ENCODE results near the gene NDST1. TPM values are rescaled to one million over a fixed set of nuclear protein-coding genes. Genes with fewer than 3 reads are reported as not detected.

NDST1 gene
- polyA plus RNA-seq, 1 donor (not counting 4 experiments of a cell fraction or from before 2014, with no cell fraction given): 24.9 TPM

GRCh38 chr5:150464554-150465012 lies 43.3 kb upstream of the NDST1 start:
- Histone ChIP-seq H3K79me2 (ENCODE audit: control insufficient read depth, insufficient read depth, low read length) (no peaks in the 10 kb centered on the region), H3K9me3 (ENCODE audit: control insufficient read depth, low read depth, low read length) (no peaks in the 10 kb centered on the region), H4K20me1 (ENCODE audit: control insufficient read depth, extremely low read depth, insufficient read depth, low read length) (no peaks in the 10 kb centered on the region), H2AFZ (ENCODE audit: control insufficient read depth, low read length) (peak overlapping the region; percentile 87), H3K4me3 (ENCODE audit: control insufficient read depth in 2 of 3, extremely low read depth in 1 of 3, insufficient read depth in 2 of 3, low read depth in 1 of 3, low read length in 3 of 3) (no peak overlapping the region), H3K27me3 (ENCODE audit: control insufficient read depth, extremely low read depth, insufficient read depth, low read length) (no peaks in the 10 kb centered on the region), H3K36me3 (ENCODE audit: control insufficient read depth in 2 of 2, extremely low read depth in 1 of 2, insufficient read depth in 2 of 2, low read length in 2 of 2) (no peaks in the 10 kb centered on the region), H3K27ac (ENCODE audit: control insufficient read depth, insufficient read depth, low read length) (no peak overlapping the region), H3K4me1 (ENCODE audit: control insufficient read depth, extremely low read depth, insufficient read depth, low read length) (peaks cover 13% of the 10 kb centered on the region), H3K9ac (ENCODE audit: control insufficient read depth, extremely low read depth, insufficient read depth, low read length) (no peak overlapping the region), H3K4me2 (ENCODE audit: control insufficient read depth, extremely low read depth, insufficient read depth, low read depth, low read length) (no peak overlapping the region), H3K9me1 (ENCODE audit: control insufficient read depth, extremely low read depth, insufficient read depth, low read length) (no peaks in the 10 kb centered on the region)
- peak; percentile 52 for FAIRE-seq
- no peak for DNase-seq (ENCODE audit: low read depth, low spot score)
- dilution Hi-C loops (cut with MboI; ENCODE audit: extremely low pct_ligation_motif_present, low sequenced_read_pairs): no loop called here
- TF ChIP-seq EZH2 (IDR thresholded peaks at IDR 0.05; ENCODE audit: low read length): no peak
- TF ChIP-seq, protein P1, sequence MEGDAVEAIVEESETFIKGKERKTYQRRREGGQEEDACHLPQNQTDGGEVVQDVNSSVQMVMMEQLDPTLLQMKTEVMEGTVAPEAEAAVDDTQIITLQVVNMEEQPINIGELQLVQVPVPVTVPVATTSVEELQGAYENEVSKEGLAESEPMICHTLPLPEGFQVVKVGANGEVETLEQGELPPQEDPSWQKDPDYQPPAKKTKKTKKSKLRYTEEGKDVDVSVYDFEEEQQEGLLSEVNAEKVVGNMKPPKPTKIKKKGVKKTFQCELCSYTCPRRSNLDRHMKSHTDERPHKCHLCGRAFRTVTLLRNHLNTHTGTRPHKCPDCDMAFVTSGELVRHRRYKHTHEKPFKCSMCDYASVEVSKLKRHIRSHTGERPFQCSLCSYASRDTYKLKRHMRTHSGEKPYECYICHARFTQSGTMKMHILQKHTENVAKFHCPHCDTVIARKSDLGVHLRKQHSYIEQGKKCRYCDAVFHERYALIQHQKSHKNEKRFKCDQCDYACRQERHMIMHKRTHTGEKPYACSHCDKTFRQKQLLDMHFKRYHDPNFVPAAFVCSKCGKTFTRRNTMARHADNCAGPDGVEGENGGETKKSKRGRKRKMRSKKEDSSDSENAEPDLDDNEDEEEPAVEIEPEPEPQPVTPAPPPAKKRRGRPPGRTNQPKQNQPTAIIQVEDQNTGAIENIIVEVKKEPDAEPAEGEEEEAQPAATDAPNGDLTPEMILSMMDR (optimal IDR thresholded peaks at IDR 0.05 in 1 of 3, IDR thresholded peaks at IDR 0.05 in 1 of 3, conservative IDR thresholded peaks at IDR 0.05 in 1 of 3; ENCODE audit: extremely low read depth in 1 of 3, insufficient read depth in 2 of 3, low read length in 3 of 3): no peak

DNA sequence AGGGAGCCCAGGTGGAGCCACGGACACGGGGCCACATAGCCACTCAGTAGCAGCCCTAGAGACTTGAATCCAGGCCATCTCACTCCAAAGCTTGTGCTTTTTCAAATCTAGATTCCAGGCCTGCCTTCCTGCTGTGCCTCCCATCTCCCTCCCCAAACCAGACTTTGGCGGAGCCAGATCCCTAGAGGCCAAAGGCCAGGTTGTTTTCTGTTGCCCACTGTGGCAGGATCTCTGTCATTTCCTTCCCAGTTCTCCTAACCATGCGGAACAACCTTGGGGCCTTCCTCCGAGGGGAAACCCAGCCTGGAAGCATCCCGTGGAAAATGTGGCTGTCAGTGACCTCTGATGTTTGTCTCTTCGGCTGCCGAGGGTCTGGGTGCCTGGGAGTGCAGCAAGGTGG lies 42.0 kb upstream of the NDST1 start:
- Histone ChIP-seq H4K20me1 (ENCODE audit: control insufficient read depth, extremely low read depth, insufficient read depth, low read length) (no peaks in the 10 kb centered on the region), H3K9ac (ENCODE audit: control insufficient read depth, extremely low read depth, insufficient read depth, low read length) (no peak overlapping the region), H3K4me1 (ENCODE audit: control insufficient read depth, extremely low read depth, insufficient read depth, low read length) (peaks cover 17% of the 10 kb centered on the region), H3K36me3 (ENCODE audit: control insufficient read depth in 2 of 2, extremely low read depth in 1 of 2, insufficient read depth in 2 of 2, low read length in 2 of 2) (no peaks in the 10 kb centered on the region), H3K27me3 (ENCODE audit: control insufficient read depth, extremely low read depth, insufficient read depth, low read length) (no peaks in the 10 kb centered on the region), H3K4me2 (ENCODE audit: control insufficient read depth, extremely low read depth, insufficient read depth, low read depth, low read length) (no peak overlapping the region), H3K9me3 (ENCODE audit: control insufficient read depth, low read depth, low read length) (no peaks in the 10 kb centered on the region), H2AFZ (ENCODE audit: control insufficient read depth, low read length) (no peak overlapping the region), H3K27ac (ENCODE audit: control insufficient read depth, insufficient read depth, low read length) (no peak overlapping the region), H3K79me2 (ENCODE audit: control insufficient read depth, insufficient read depth, low read length) (no peaks in the 10 kb centered on the region), H3K9me1 (ENCODE audit: control insufficient read depth, extremely low read depth, insufficient read depth, low read length) (no peaks in the 10 kb centered on the region), H3K4me3 (ENCODE audit: control insufficient read depth in 2 of 3, extremely low read depth in 1 of 3, insufficient read depth in 2 of 3, low read depth in 1 of 3, low read length in 3 of 3) (no peak overlapping the region)
- TF ChIP-seq, protein P1 (optimal IDR thresholded peaks at IDR 0.05 in 1 of 3, IDR thresholded peaks at IDR 0.05 in 1 of 3, conservative IDR thresholded peaks at IDR 0.05 in 1 of 3; ENCODE audit: extremely low read depth in 1 of 3, insufficient read depth in 2 of 3, low read length in 3 of 3): no peak
- no peak for TF ChIP-seq EZH2 (IDR thresholded peaks at IDR 0.05; ENCODE audit: low read length)
- FAIRE-seq: peak; percentile 5
- no peak for DNase-seq (ENCODE audit: low read depth, low spot score)
- dilution Hi-C loops (cut with MboI; ENCODE audit: extremely low pct_ligation_motif_present, low sequenced_read_pairs): no loop called here
